ENCODE measurements around the gene ZDHHC1.

DNA sequence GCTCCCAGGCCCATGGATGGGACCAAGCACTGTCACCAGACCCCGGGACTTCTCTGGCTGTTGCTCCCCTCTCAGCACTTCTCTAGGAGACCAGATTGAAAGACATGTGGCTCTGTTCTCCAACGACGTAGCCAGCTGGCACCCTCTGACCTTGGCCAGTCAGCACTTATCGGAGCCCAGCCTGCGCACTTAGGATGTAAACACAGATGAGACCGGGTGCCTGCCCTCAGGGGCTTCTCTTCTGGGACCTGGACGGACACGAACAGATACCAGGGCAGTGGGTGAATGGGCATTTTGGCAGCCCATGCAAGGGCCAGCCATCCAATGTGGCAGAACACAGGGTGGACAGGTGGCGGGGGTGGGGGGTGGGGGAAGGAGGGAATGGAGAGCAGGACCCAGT, 6.6 kb downstream of the ZDHHC1 start:
- TF ChIP-seq GATA2 (IDR thresholded peaks at IDR 0.05; ENCODE audit: low read depth, low read length) = no peak
- no peak for TF ChIP-seq GATA3 (IDR thresholded peaks at IDR 0.05; ENCODE audit: low read depth, low read length)
